ENCODE data around the gene KCTD20. TPM values are rescaled to one million over a fixed set of nuclear protein-coding genes. Genes with fewer than 3 reads are reported as not detected.
A peak's percentile ranks its signal among the peaks of the same experiment; 100 is the strongest.
"Not testable (repeated sequence)": the region's sequence is repeated elsewhere in the genome, so short reads cannot be mapped to it uniquely, and the experiment has no call there.

Gene KCTD20
- total RNA-seq, 4 donors from 2014 or later, result 28.7 to 39.7 (median 32.9) TPM

- intact Hi-C loops (cut with DNase I; ENCODE audit: low total_unique reads) (loop anchor here (2.0 to 10.0 kb wide), 2 partner anchors 77 to 309 kb away; no protein-coding TSS in a partner anchor), in situ Hi-C loops (cut with MboI; ENCODE audit: low sequenced_read_pairs in 4 of 4) (loop anchor here in 2 of 4 donors (25.0 kb wide), 2 partner anchors 142 to 242 kb away; partner anchors contain the start of genes CDKN1A (in 1 of the 2), RAB44 (in 1 of the 2) and SRSF3 (in 1 of the 2))
- no peak for DNase-seq
- Histone ChIP-seq H3K27me3 (no peaks in the 10 kb centered on the region), H3K9me3 (no peaks in the 10 kb centered on the region), H3K4me1 (peaks cover 35 to 37% of the 10 kb centered on the region in 2 donors), H3K4me3 (no peak overlapping the region), H3K36me3 (peaks cover 0 to 9% of the 10 kb centered on the region in 2 donors), H3K27ac (peak overlapping the region in 1 of 4 donors; percentile 98)
- no peak for ATAC-seq
- no peak for TF ChIP-seq POLR2A (IDR thresholded peaks at IDR 0.05)
- TF ChIP-seq, protein P1, sequence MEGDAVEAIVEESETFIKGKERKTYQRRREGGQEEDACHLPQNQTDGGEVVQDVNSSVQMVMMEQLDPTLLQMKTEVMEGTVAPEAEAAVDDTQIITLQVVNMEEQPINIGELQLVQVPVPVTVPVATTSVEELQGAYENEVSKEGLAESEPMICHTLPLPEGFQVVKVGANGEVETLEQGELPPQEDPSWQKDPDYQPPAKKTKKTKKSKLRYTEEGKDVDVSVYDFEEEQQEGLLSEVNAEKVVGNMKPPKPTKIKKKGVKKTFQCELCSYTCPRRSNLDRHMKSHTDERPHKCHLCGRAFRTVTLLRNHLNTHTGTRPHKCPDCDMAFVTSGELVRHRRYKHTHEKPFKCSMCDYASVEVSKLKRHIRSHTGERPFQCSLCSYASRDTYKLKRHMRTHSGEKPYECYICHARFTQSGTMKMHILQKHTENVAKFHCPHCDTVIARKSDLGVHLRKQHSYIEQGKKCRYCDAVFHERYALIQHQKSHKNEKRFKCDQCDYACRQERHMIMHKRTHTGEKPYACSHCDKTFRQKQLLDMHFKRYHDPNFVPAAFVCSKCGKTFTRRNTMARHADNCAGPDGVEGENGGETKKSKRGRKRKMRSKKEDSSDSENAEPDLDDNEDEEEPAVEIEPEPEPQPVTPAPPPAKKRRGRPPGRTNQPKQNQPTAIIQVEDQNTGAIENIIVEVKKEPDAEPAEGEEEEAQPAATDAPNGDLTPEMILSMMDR (IDR thresholded peaks at IDR 0.05 in 4 of 5, conservative IDR thresholded peaks at IDR 0.05 in 1 of 5), result no peak
These were observed 2.8 kb downstream of the KCTD20 start for GRCh38 chr6:36445621-36446020.

- H3K4me3 ChIP-seq, ATAC-seq, H3K27ac ChIP-seq, H3K27me3 ChIP-seq, DNase-seq, H3K9me3 ChIP-seq: not testable (repeated sequence)
- intact Hi-C loops (cut with DNase I; ENCODE audit: low total_unique reads), result loop anchor here (10.0 kb wide), 1 partner anchor 306 kb away; no protein-coding TSS in a partner anchor
- peaks cover 0 to 16% of the 10 kb centered on the region in 2 donors for H3K36me3 ChIP-seq
- in situ Hi-C loops (cut with MboI; ENCODE audit: low sequenced_read_pairs in 4 of 4), result loop anchor here in 2 of 4 donors (25.0 kb wide), 2 partner anchors 138 to 238 kb away; partner anchors contain the start of genes CDKN1A (in 1 of the 2), RAB44 (in 1 of the 2) and SRSF3 (in 1 of the 2)
- H3K4me1 ChIP-seq, result peaks cover 15 to 16% of the 10 kb centered on the region in 2 donors
These were observed 6.4 kb downstream of the KCTD20 start for GRCh38 chr6:36449173-36449572.

DNA sequence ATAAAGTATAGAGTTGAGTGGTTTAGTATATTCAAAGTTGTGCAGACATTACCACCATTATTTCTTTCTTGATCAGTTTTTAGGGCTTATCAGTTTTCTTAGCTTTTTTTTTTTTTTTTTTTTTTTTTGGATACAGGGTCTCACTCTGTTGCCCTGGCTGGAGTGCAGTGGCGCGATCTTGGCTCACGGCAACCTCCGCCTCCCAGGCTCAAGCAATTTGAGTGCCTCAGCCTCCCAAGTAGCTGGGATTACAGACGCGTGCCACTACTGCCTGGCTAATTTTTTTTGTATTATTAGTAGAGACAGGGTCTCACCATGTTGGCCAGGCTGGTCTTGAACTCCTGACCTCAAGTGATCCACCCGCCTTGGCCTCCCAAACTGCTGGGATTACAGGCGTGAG is 10.1 kb downstream of the KCTD20 start:
- in situ Hi-C loops (cut with MboI; ENCODE audit: low sequenced_read_pairs in 4 of 4); H3K4me3 ChIP-seq; H3K27ac ChIP-seq; ATAC-seq; H3K4me1 ChIP-seq; H3K27me3 ChIP-seq; intact Hi-C loops (cut with DNase I; ENCODE audit: low total_unique reads); H3K9me3 ChIP-seq; DNase-seq: not testable (repeated sequence)
- H3K36me3 ChIP-seq, result peaks cover 0 to 16% of the 10 kb centered on the region in 2 donors

GRCh38 chr6:36455486-36456027 is 12.8 kb downstream of the KCTD20 start:
- intact Hi-C loops (cut with DNase I; ENCODE audit: low total_unique reads), result no loop called here
- no peak for ATAC-seq

DNA sequence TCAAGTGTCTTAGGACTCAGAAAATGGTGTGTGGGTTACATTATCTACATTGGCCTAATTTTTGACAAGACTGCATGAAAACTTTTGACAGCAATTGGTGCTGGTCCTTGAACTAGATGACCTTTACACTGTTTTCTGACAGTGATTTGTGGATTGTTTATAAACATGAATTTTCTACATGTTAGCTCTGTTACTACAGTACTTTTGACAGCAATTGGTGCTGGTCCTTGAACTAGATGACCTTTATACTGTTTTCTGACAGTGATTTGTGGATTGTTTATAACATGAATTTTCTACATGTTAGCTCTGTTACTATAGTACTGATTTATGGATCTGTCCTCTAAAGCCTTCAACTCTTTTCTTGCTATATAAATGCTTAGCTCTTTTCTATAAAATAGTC is 16.7 kb downstream of the KCTD20 start:
- ATAC-seq, result no peak

More at GRCh38 chr6:36455486-36456027, 12.8 kb downstream of the KCTD20 start:
- TF ChIP-seq POLR2A (IDR thresholded peaks at IDR 0.05), result no peak
- TF ChIP-seq, protein P1 (IDR thresholded peaks at IDR 0.05 in 4 of 5, conservative IDR thresholded peaks at IDR 0.05 in 1 of 5), result no peak
- H3K4me3 ChIP-seq, result no peak overlapping the region
- in situ Hi-C loops (cut with MboI; ENCODE audit: low sequenced_read_pairs in 4 of 4), result no loop called here
- peaks cover 0 to 7% of the 10 kb centered on the region in 2 donors for H3K36me3 ChIP-seq
- no peak for DNase-seq
- H3K9me3 ChIP-seq, result no peaks in the 10 kb centered on the region
- H3K4me1 ChIP-seq, result peaks cover 8 to 16% of the 10 kb centered on the region in 2 donors
- no peaks in the 10 kb centered on the region for H3K27me3 ChIP-seq
- no peak overlapping the region for H3K27ac ChIP-seq

More for the DNA sequence above, 16.7 kb downstream of the KCTD20 start:
- H3K4me1 ChIP-seq, result peaks cover 13 to 16% of the 10 kb centered on the region in 2 donors
- H3K36me3 ChIP-seq, result no peaks in the 10 kb centered on the region
- H3K27me3 ChIP-seq, result no peaks in the 10 kb centered on the region
- no peak for TF ChIP-seq POLR2A (IDR thresholded peaks at IDR 0.05)
- TF ChIP-seq, protein P1 (IDR thresholded peaks at IDR 0.05 in 4 of 5, conservative IDR thresholded peaks at IDR 0.05 in 1 of 5), result no peak
- no peak overlapping the region for H3K27ac ChIP-seq
- no peaks in the 10 kb centered on the region for H3K9me3 ChIP-seq
- intact Hi-C loops (cut with DNase I; ENCODE audit: low total_unique reads), result no loop called here
- DNase-seq, result no peak
- H3K4me3 ChIP-seq, result no peak overlapping the region
- in situ Hi-C loops (cut with MboI; ENCODE audit: low sequenced_read_pairs in 4 of 4), result no loop called here

Data from gastrocnemius medialis (tissue), 4 donors.